Neuron (in vitro differentiated cells): ENCODE results near the gene STX4.

Source experiments
- H2AFZ ChIP-seq: one replicate; pipeline ENCODE4 v1.6.1; 2013; ENCODE audit warnings: low read depth, mild to moderate bottlenecking, inconsistent platforms, low read length, moderate library complexity
- H3K27me3 ChIP-seq: one replicate; pipeline ENCODE4 v1.6.1; 2013; ENCODE audit warnings: low read length; ENCODE audit not compliant: insufficient read depth
- H3K36me3 ChIP-seq: one replicate; pipeline ENCODE4 v1.6.1; 2013; ENCODE audit warnings: low read length; ENCODE audit not compliant: insufficient read depth
- H3K4me1 ChIP-seq: one replicate; pipeline ENCODE4 v1.6.1; 2013; ENCODE audit warnings: low read length; ENCODE audit not compliant: insufficient read depth
- H3K4me3 ChIP-seq: 2 replicates; pipeline ENCODE4 v1.5.1; 2013; ENCODE audit warnings: mild to moderate bottlenecking, low read length, moderate library complexity
- H3K9me3 ChIP-seq: one replicate; pipeline ENCODE4 v1.6.1; 2013; ENCODE audit warnings: low read length

Gene STX4

DNA sequence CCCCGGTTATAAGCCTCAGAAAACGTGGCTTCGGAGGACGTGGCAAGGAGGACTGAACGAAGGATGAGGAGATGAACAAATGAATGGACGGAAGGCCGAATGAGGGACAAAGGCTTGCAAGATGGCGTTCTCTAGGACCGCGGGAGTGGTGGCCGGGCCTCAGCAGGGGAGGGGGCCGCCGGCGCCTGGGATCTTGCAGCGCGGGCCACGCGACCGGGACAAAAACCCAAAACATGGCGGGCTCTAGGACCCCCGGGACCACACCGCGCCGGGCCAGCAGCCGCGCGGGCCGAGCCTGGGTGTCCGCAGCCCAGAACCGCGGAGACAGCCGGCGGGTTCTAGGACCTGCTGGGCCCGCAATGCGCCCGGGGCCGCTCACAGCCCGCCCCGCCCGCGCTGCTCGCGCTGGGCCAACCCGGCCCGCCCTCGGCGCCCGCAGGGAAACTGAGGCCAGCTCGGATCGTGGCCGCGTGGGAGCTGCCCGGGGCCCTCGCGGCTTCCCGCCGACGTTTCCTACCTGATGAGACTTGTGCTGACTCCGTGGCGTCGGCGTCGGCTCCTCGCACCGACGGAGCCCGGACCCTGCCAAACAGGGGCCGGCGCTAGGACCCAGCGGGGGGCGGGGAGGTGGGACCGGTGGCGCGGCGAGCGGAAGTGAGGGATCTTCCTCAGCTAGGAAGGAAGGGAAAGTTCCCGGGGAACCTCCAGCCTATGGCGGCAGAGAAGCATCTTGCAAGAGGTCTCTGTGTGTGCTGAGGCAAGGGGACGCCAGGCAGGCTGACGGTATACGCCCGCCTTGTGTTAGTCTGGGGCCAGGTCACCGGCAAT is 40.0 kb downstream of the STX4 start:
- peaks cover 26% of the 10 kb centered on the region for H3K36me3 ChIP-seq
- no peaks in the 10 kb centered on the region for H3K9me3 ChIP-seq
- H3K4me3 ChIP-seq, result peak overlapping the region; percentile 75
- H3K27me3 ChIP-seq, result no peaks in the 10 kb centered on the region
- peaks cover 15% of the 10 kb centered on the region for H3K4me1 ChIP-seq
- peak overlapping the region; percentile 89 for H2AFZ ChIP-seq

DNA sequence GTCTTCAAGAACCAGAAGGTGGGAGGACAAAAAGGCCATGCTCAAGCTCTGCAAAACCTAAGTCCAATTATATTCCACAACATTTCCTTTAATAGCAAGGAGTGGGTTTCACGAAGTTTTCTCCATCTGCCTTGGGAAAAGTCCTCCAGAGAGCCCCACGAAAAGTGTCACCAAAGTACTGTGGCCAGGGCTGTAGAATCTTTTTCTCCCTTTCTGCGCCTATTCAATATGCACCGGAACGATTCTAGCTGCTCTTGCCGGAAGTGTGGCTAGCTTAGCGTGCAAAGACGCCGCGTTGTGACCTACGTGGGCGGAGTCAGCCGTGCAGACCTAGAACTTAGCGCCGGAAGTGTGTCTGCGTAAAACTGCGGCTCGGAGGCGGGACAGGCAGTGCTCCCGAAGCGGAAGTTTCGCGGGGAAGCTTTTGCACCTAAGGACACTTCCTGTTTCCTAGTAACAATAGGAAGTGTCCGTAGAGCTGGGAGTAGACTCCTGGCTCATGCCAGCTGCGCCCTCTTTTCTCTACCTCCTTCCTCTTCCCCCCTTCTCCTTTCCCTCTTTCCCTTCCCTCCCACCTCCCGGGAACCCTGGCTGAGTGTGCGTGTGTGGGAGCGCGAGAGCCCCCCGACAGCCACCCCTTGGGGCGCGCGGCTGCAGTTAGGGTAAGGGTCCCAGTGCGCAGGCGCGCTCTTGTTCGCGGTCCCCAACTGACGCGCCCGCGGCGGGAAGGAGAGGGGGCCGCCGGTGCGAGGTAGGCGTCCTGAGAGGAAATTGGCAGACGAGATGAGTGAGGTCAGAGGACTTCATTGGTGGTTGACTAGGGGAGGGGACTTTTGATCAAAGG is 40.8 kb downstream of the STX4 start, which contains the start of the genes ZNF646 and ZNF668:
Gene ZNF646 (plus strand): TSS at position 453 of the 844 bp plus-strand sequence. CDS start 1,903 bp downstream, outside the sequence.
Gene ZNF668 (minus strand): TSS at position 271 of the 844 bp plus-strand sequence. CDS start 9,781 bp downstream, outside the sequence.
- peak within 1 kb of the TSS; percentile 89 for H2AFZ ChIP-seq
- H3K4me1 ChIP-seq, result peaks cover 15% of the 10 kb centered on the region
- no peaks in the 10 kb centered on the region for H3K27me3 ChIP-seq
- H3K4me3 ChIP-seq, result peak within 1 kb of the TSS; percentile 75
- peaks cover 34% of the 10 kb centered on the region for H3K36me3 ChIP-seq
- H3K9me3 ChIP-seq, result no peaks in the 10 kb centered on the region

DNA sequence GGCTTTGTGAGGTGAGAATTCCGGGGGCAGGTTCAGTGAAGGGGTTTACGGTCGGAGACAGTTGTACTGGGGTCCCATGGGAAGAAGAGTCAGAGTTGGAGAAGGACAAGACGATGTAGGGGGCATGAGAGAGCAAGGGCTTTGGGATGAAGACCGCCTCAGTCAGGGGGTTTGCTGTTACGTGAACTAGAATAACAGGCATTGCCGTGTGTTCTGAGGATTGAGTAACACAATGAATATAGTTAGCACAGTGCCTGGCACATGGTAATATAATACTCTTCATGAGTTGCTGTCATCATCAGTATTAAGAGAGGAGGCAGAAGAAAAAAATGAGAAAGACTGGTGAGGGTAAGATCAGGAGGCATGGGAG is 41.4 kb downstream of the STX4 start:
- Histone ChIP-seq H3K27me3 (no peaks in the 10 kb centered on the region), H3K4me3 (peak overlapping the region; percentile 75), H2AFZ (peak overlapping the region; percentile 42), H3K4me1 (peaks cover 15% of the 10 kb centered on the region), H3K9me3 (no peaks in the 10 kb centered on the region), H3K36me3 (peaks cover 40% of the 10 kb centered on the region)

DNA sequence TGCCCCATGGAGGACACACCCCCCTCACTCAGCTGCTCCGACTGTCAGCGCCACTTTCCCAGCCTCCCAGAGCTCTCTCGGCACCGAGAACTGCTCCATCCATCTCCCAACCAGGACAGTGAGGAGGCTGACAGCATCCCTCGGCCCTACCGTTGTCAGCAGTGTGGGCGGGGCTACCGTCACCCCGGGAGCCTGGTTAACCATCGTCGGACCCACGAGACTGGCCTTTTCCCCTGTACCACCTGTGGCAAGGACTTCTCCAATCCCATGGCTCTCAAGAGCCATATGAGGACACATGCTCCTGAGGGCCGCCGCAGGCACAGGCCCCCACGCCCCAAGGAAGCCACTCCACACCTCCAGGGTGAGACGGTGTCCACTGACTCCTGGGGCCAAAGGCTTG is 43.0 kb downstream of the STX4 start:
- peaks cover 55% of the 10 kb centered on the region for H3K36me3 ChIP-seq
- no peak overlapping the region for H2AFZ ChIP-seq
- H3K4me1 ChIP-seq, result peaks cover 15% of the 10 kb centered on the region
- no peaks in the 10 kb centered on the region for H3K27me3 ChIP-seq
- H3K9me3 ChIP-seq, result no peaks in the 10 kb centered on the region
- H3K4me3 ChIP-seq, result no peak overlapping the region

DNA sequence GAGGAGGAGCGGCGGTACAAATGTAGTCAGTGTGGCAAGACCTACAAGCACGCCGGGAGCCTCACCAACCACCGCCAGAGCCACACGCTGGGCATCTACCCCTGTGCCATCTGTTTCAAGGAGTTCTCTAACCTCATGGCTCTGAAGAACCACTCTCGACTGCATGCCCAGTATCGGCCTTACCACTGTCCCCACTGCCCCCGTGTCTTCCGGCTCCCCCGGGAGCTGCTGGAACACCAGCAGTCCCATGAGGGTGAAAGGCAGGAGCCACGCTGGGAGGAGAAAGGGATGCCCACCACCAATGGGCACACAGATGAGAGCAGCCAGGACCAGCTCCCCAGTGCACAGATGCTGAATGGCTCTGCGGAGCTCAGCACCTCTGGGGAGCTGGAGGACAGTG is 43.7 kb downstream of the STX4 start:
- Histone ChIP-seq H3K36me3 (peaks cover 62% of the 10 kb centered on the region), H2AFZ (no peak overlapping the region), H3K4me1 (peaks cover 9% of the 10 kb centered on the region), H3K27me3 (no peaks in the 10 kb centered on the region), H3K9me3 (no peaks in the 10 kb centered on the region), H3K4me3 (no peak overlapping the region)

DNA sequence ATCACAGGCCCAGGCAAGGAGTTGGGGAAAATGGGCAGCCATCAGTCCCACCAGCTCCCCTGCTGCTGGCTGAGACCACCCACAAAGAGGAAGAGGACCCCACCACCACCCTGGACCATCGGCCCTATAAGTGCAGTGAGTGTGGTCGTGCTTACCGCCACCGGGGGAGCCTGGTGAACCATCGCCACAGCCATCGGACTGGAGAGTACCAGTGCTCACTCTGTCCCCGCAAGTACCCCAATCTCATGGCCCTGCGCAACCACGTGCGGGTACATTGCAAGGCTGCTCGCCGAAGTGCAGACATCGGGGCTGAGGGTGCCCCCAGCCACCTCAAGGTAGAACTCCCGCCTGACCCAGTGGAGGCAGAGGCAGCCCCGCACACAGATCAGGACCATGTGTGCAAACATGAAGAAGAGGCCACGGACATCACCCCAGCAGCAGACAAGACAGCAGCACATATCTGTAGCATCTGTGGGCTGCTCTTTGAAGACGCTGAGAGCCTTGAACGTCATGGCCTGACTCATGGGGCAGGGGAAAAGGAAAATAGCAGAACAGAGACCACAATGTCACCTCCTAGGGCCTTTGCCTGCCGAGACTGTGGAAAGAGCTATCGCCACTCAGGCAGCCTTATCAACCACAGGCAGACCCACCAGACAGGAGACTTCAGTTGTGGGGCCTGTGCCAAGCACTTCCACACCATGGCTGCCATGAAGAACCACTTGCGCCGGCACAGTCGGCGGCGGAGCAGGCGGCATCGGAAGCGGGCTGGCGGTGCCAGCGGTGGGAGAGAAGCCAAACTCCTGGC is 44.4 kb downstream of the STX4 start:
- Histone ChIP-seq H2AFZ (no peak overlapping the region), H3K27me3 (no peaks in the 10 kb centered on the region), H3K9me3 (no peaks in the 10 kb centered on the region), H3K36me3 (peaks cover 70% of the 10 kb centered on the region), H3K4me3 (no peak overlapping the region), H3K4me1 (peaks cover 5% of the 10 kb centered on the region)

DNA sequence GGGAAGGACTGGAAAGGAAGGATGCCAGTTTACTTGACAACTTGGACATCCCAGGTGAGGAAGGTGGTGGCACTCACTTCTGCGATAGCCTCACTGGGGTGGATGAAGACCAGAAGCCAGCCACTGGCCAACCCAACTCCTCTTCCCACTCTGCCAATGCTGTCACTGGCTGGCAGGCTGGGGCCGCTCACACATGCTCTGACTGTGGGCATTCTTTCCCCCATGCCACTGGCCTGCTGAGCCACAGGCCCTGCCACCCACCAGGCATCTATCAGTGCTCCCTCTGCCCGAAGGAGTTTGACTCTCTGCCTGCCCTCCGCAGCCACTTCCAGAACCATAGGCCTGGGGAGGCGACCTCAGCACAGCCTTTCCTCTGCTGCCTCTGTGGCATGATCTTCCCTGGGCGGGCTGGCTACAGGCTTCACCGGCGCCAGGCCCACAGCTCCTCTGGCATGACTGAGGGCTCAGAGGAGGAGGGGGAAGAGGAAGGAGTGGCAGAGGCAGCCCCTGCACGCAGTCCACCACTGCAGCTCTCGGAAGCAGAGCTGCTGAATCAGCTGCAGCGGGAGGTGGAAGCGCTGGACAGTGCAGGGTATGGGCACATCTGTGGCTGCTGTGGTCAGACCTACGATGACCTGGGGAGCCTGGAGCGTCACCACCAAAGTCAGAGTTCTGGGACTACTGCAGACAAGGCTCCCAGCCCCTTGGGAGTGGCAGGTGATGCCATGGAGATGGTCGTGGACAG is 45.4 kb downstream of the STX4 start:
- H3K36me3 ChIP-seq, result peaks cover 77% of the 10 kb centered on the region
- H3K9me3 ChIP-seq, result no peaks in the 10 kb centered on the region
- no peak overlapping the region for H3K4me3 ChIP-seq

DNA sequence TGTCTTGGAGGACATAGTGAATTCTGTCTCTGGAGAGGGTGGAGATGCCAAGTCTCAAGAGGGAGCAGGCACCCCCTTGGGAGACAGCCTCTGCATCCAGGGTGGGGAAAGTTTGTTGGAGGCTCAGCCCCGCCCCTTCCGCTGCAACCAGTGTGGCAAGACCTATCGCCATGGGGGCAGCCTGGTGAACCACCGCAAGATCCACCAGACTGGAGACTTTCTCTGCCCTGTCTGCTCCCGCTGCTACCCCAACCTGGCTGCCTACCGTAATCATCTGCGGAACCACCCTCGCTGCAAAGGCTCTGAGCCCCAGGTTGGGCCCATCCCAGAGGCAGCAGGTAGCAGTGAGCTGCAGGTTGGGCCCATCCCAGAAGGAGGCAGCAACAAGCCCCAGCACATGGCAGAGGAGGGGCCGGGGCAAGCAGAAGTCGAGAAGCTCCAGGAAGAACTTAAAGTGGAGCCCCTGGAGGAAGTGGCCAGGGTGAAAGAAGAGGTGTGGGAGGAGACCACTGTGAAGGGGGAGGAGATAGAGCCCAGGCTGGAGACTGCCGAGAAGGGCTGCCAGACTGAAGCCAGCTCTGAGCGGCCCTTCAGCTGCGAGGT is 46.1 kb downstream of the STX4 start:
- Histone ChIP-seq H3K4me1 (peaks cover 5% of the 10 kb centered on the region), H3K4me3 (no peak overlapping the region), H3K36me3 (peaks cover 77% of the 10 kb centered on the region), H3K9me3 (no peaks in the 10 kb centered on the region), H3K27me3 (no peaks in the 10 kb centered on the region), H2AFZ (no peak overlapping the region)

More for the DNA sequence above, 45.4 kb downstream of the STX4 start:
- Histone ChIP-seq H2AFZ (no peak overlapping the region), H3K4me1 (peaks cover 5% of the 10 kb centered on the region), H3K27me3 (no peaks in the 10 kb centered on the region)

DNA sequence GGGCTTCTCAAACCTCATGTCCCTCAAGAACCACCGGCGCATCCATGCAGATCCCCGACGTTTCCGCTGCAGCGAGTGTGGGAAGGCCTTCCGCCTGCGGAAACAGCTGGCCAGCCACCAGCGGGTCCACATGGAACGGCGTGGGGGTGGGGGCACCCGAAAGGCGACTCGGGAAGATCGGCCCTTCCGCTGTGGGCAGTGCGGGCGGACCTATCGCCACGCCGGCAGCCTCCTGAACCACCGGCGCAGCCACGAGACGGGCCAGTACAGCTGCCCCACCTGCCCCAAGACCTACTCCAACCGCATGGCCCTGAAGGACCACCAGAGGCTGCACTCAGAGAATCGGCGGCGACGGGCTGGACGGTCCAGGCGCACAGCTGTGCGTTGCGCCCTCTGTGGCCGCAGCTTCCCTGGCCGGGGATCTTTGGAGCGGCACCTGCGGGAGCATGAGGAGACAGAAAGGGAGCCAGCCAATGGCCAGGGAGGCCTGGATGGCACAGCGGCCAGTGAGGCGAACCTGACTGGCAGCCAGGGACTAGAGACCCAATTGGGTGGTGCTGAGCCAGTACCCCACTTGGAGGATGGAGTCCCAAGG is 46.8 kb downstream of the STX4 start:
- peaks cover under 1% of the 10 kb centered on the region for H3K4me1 ChIP-seq
- no peaks in the 10 kb centered on the region for H3K27me3 ChIP-seq
- no peak overlapping the region for H3K4me3 ChIP-seq
- H3K9me3 ChIP-seq, result no peaks in the 10 kb centered on the region
- H2AFZ ChIP-seq, result no peak overlapping the region
- peaks cover 77% of the 10 kb centered on the region for H3K36me3 ChIP-seq

DNA sequence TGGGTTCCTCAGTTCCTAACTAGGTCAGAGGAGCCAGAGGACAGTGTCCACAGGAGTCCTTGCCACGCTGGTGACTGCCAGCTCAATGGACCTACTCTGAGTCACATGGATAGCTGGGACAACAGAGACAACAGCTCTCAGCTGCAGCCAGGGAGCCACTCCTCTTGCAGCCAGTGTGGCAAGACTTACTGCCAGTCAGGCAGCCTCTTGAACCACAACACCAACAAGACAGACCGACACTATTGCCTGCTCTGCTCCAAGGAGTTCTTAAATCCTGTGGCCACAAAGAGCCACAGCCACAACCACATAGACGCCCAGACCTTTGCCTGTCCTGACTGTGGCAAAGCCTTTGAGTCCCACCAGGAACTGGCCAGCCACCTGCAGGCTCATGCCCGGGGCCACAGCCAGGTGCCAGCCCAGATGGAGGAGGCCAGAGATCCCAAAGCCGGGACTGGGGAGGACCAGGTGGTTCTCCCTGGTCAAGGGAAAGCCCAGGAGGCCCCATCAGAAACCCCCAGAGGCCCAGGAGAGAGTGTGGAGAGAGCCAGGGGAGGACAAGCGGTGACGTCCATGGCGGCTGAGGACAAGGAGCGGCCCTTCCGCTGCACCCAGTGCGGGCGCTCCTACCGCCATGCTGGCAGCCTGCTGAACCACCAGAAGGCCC is 47.5 kb downstream of the STX4 start:
- Histone ChIP-seq H3K9me3 (no peaks in the 10 kb centered on the region), H3K4me1 (no peaks in the 10 kb centered on the region), H3K4me3 (no peak overlapping the region), H3K27me3 (no peaks in the 10 kb centered on the region), H3K36me3 (peaks cover 76% of the 10 kb centered on the region), H2AFZ (no peak overlapping the region)
